SHP77 treated with DMSO at 0.1 percent for 48 hours (cell line): ENCODE results near the gene DGKQ.

Experiments used
- DNase-seq: peaks from one replicate; lab custom pipeline; 2025; lab: John Stamatoyannopoulos, UW

Gene DGKQ

GRCh38 chr4:973431-974397 is at the start of gene DGKQ:
Gene DGKQ (minus strand): TSS chr4:973569. CDS start chr4:973482, 87 bp downstream.
- no peak for DNase-seq

GRCh38 chr4:1022739-1023066 is 49.3 kb upstream of the DGKQ start:
- no peak for DNase-seq

GRCh38 chr4:1022051-1022738 is 48.8 kb upstream of the DGKQ start:
- DNase-seq, result no peak

GRCh38 chr4:1021386-1022050 is 48.1 kb upstream of the DGKQ start:
- no peak for DNase-seq

GRCh38 chr4:1019729-1020470 is 46.5 kb upstream of the DGKQ start:
- no peak for DNase-seq

GRCh38 chr4:1019320-1019719 is 46.0 kb upstream of the DGKQ start:
- no peak for DNase-seq

GRCh38 chr4:1018147-1019020 is 45.0 kb upstream of the DGKQ start:
- no peak for DNase-seq

GRCh38 chr4:1017706-1018105 is 44.3 kb upstream of the DGKQ start:
- no peak for DNase-seq

- no peak for DNase-seq
Observed at GRCh38 chr4:1017211-1017610, 43.8 kb upstream of the DGKQ start.

- DNase-seq, result no peak
Observed at GRCh38 chr4:1015746-1016145, 42.4 kb upstream of the DGKQ start.

- DNase-seq, result no peak
Observed at GRCh38 chr4:1015179-1015578, 41.8 kb upstream of the DGKQ start.

- DNase-seq, result no peak
Observed at GRCh38 chr4:1014291-1015167, 41.2 kb upstream of the DGKQ start.

GRCh38 chr4:1013225-1014073 is 40.1 kb upstream of the DGKQ start:
- no peak for DNase-seq

GRCh38 chr4:1012034-1012739 is 38.8 kb upstream of the DGKQ start:
- no peak for DNase-seq

- no peak for DNase-seq
Observed at GRCh38 chr4:1011666-1012033, 38.3 kb upstream of the DGKQ start.

GRCh38 chr4:1011022-1011665 is 37.8 kb upstream of the DGKQ start, which contains the start of gene FGFRL1:
Gene FGFRL1 (plus strand): TSS chr4:1011626. CDS start chr4:1012486, 860 bp downstream.
- DNase-seq, result no peak

- no peak for DNase-seq
Observed at GRCh38 chr4:1010395-1011021, 37.1 kb upstream of the DGKQ start.
